Measurements from ENCODE around the gene DNAH6.

DNAH6 gene

GRCh38 chr2:84717302-84717701 is 201.0 kb downstream of the DNAH6 start:
- H3K4me1 Mint-ChIP-seq, result peaks cover 5% of the 10 kb centered on the region
- H3K4me3 Mint-ChIP-seq, result no peak overlapping the region
- peaks cover 11% of the 10 kb centered on the region for H3K27me3 Mint-ChIP-seq (ENCODE audit: low read depth, poor library complexity)
- H3K9me3 Mint-ChIP-seq, result no peaks in the 10 kb centered on the region
- H3K36me3 Mint-ChIP-seq (ENCODE audit: low read depth), result no peaks in the 10 kb centered on the region
- no peak for DNase-seq
- no peak overlapping the region for H3K27ac Mint-ChIP-seq
- TF ChIP-seq, protein P1, sequence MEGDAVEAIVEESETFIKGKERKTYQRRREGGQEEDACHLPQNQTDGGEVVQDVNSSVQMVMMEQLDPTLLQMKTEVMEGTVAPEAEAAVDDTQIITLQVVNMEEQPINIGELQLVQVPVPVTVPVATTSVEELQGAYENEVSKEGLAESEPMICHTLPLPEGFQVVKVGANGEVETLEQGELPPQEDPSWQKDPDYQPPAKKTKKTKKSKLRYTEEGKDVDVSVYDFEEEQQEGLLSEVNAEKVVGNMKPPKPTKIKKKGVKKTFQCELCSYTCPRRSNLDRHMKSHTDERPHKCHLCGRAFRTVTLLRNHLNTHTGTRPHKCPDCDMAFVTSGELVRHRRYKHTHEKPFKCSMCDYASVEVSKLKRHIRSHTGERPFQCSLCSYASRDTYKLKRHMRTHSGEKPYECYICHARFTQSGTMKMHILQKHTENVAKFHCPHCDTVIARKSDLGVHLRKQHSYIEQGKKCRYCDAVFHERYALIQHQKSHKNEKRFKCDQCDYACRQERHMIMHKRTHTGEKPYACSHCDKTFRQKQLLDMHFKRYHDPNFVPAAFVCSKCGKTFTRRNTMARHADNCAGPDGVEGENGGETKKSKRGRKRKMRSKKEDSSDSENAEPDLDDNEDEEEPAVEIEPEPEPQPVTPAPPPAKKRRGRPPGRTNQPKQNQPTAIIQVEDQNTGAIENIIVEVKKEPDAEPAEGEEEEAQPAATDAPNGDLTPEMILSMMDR (IDR thresholded peaks at IDR 0.05), result no peak

DNA sequence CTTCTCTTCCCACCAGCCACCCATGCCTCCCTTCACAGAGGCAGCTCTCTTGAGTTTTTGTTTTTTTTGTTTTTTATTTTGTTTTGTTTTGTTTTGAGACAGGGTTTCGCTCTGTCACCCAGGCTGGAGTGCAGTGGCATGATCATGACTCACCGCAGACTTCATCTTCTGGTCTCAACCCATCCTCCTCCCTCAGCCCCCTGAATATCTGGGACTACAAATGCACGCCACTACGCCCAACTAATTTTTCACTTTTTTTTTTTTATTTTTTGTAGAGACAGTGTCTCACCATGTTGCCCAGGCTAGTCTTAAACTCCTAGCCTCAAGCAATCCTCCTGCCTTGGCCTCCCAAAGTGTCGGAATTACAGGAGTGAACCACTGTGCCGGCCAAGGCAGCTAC is 203.1 kb downstream of the DNAH6 start:
- Mint-ChIP-seq H3K36me3 (ENCODE audit: low read depth) (no peaks in the 10 kb centered on the region), H3K9me3 (no peaks in the 10 kb centered on the region), H3K4me1 (peaks cover 5% of the 10 kb centered on the region), H3K4me3 (no peak overlapping the region), H3K27ac (no peak overlapping the region), H3K27me3 (ENCODE audit: low read depth, poor library complexity) (peaks cover 6% of the 10 kb centered on the region)
- no peak for DNase-seq
- TF ChIP-seq, protein P1 (IDR thresholded peaks at IDR 0.05), result no peak

GRCh38 chr2:84723831-84724230 is 207.5 kb downstream of the DNAH6 start:
- Mint-ChIP-seq H3K36me3 (ENCODE audit: low read depth) (no peaks in the 10 kb centered on the region), H3K27me3 (ENCODE audit: low read depth, poor library complexity) (peaks cover 8% of the 10 kb centered on the region), H3K9me3 (no peaks in the 10 kb centered on the region), H3K4me1 (peaks cover 5% of the 10 kb centered on the region), H3K4me3 (no peak overlapping the region), H3K27ac (no peak overlapping the region)
- DNase-seq, result no peak
- TF ChIP-seq, protein P1 (IDR thresholded peaks at IDR 0.05), result no peak

DNA sequence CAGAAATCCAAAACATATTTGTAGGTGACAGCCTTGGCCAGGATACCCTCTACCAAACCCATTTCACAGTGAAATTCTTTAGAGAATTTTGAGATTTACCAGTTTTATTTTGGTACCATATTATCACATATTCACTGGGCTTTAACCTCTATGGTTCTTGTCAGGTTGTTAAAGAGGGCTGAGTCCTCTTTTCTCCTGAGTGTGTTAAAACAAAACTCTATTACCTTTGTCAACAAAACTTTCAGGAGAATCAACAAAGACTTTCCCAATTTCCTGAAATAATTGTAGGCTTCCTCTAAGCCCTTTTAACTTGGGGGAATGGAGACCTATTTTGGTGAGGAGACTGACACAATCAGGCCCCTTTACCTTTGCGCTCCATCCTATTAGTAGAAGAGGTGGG is 209.4 kb downstream of the DNAH6 start:
- H3K4me1 Mint-ChIP-seq, result no peaks in the 10 kb centered on the region
- no peak overlapping the region for H3K27ac Mint-ChIP-seq
- no peak overlapping the region for H3K4me3 Mint-ChIP-seq
- no peaks in the 10 kb centered on the region for H3K9me3 Mint-ChIP-seq
- H3K27me3 Mint-ChIP-seq (ENCODE audit: low read depth, poor library complexity), result peaks cover 2% of the 10 kb centered on the region
- TF ChIP-seq, protein P1 (IDR thresholded peaks at IDR 0.05), result no peak
- DNase-seq, result no peak
- no peaks in the 10 kb centered on the region for H3K36me3 Mint-ChIP-seq (ENCODE audit: low read depth)

- TF ChIP-seq, protein P1 (IDR thresholded peaks at IDR 0.05), result no peak
- no peak overlapping the region for H3K27ac Mint-ChIP-seq
- peaks cover 2% of the 10 kb centered on the region for H3K27me3 Mint-ChIP-seq (ENCODE audit: low read depth, poor library complexity)
- H3K36me3 Mint-ChIP-seq (ENCODE audit: low read depth), result no peaks in the 10 kb centered on the region
- no peaks in the 10 kb centered on the region for H3K9me3 Mint-ChIP-seq
- H3K4me1 Mint-ChIP-seq, result no peaks in the 10 kb centered on the region
- H3K4me3 Mint-ChIP-seq, result no peak overlapping the region
- no peak for DNase-seq
These were observed 211.0 kb downstream of the DNAH6 start for GRCh38 chr2:84727315-84727714.

GRCh38 chr2:84729224-84729623 is 212.9 kb downstream of the DNAH6 start:
- peaks cover 2% of the 10 kb centered on the region for H3K27me3 Mint-ChIP-seq (ENCODE audit: low read depth, poor library complexity)
- no peaks in the 10 kb centered on the region for H3K9me3 Mint-ChIP-seq
- TF ChIP-seq, protein P1 (IDR thresholded peaks at IDR 0.05), result no peak
- H3K4me1 Mint-ChIP-seq, result no peaks in the 10 kb centered on the region
- no peak for DNase-seq
- no peak overlapping the region for H3K27ac Mint-ChIP-seq
- no peak overlapping the region for H3K4me3 Mint-ChIP-seq
- no peaks in the 10 kb centered on the region for H3K36me3 Mint-ChIP-seq (ENCODE audit: low read depth)
